PC-3 (cell line): ENCODE results near the gene PRKN.

Source experiments
- CTCF ChIP-seq: fragments of 300-600 bp; sonication (generic); conservative IDR thresholded peaks from 2 replicates; pipeline ENCODE4 v1.5.1; 2017; ENCODE audit warnings: antibody characterized with exemption, low read depth, mild to moderate bottlenecking, low read length
- EZH2 ChIP-seq: fragments of 300-600 bp; sonication (generic); IDR thresholded peaks from one replicate; pipeline ENCODE4 v1.6.1; 2017; ENCODE audit warnings: antibody characterized with exemption, mild to moderate bottlenecking, low read length; ENCODE audit not compliant: unreplicated experiment
- EZH2phosphoT487 ChIP-seq: fragments of 300-600 bp; sonication (generic); IDR thresholded peaks from 2 replicates; pipeline ENCODE4 v1.6.1; 2018; ENCODE audit warnings: mild to moderate bottlenecking, antibody characterized with exemption, low read length, borderline replicate concordance

DNA sequence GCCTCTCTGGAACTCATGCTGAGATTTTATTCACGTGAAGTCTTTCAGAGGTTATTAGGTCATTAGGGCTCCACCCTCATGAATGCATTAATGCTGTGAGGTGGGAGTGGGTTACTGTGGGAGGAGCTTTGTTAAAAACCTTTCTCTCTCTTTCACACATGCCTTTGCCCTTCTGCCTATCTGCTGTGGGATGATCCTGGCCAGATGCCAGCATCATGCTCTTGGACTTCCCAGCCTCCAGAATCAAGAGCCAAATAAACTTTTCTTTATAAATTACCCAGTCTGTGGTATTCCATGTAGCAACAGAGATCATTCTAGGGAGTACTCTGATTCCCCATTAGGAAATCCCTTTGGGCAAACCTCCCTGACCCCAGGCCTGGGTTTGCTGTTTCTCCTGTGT is 1323.8 kb downstream of the PRKN start:
- TF ChIP-seq CTCF (no peak), EZH2 (no peak), EZH2phosphoT487 (no peak)
